ENCODE measurements around the gene FRK.

FRK gene

GRCh38 chr6:116036885-116037284, 23.8 kb downstream of the FRK start:
- Histone ChIP-seq H4K91ac (ENCODE audit: low read length) (no peak overlapping the region), H3K4me3 (ENCODE audit: insufficient read depth in 1 of 2, low read depth in 1 of 2, low read length in 2 of 2) (no peak overlapping the region), H2BK12ac (ENCODE audit: low read length in 2 of 2) (no peak overlapping the region), H3K23ac (ENCODE audit: low read length in 2 of 2) (no peak overlapping the region), H2AFZ (ENCODE audit: low read depth, low read length) (no peak overlapping the region), H3K4me2 (ENCODE audit: low read length, poor library complexity, severe bottlenecking) (no peak overlapping the region), H3K4ac (ENCODE audit: low read depth in 1 of 2, low read length in 2 of 2) (no peak overlapping the region), H3K9me3 (ENCODE audit: control insufficient read depth, low read length) (no peaks in the 10 kb centered on the region), H3K36me3 (ENCODE audit: control insufficient read depth in 1 of 2, insufficient read depth in 2 of 2, low read depth in 1 of 2, low read length in 2 of 2) (peaks cover 0 to 14% of the 10 kb centered on the region in 2 experiments), H2BK120ac (ENCODE audit: low read depth, low read length) (no peak overlapping the region), H3K4me1 (ENCODE audit: control insufficient read depth, insufficient read depth, low read depth, low read length) (peaks cover 2% of the 10 kb centered on the region), H3K18ac (ENCODE audit: low read depth in 1 of 2, low read length in 2 of 2) (no peak overlapping the region), H3K9ac (ENCODE audit: low read length) (no peak overlapping the region), H2BK5ac (ENCODE audit: low read depth, low read length, poor library complexity, severe bottlenecking) (no peak overlapping the region), H3K27me3 (ENCODE audit: control insufficient read depth in 1 of 2, insufficient read depth in 1 of 2, low read length in 2 of 2) (no peaks in the 10 kb centered on the region), H3K27ac (ENCODE audit: low read length, poor library complexity, severe bottlenecking) (no peak overlapping the region), H3K14ac (ENCODE audit: low read length in 2 of 2) (no peak overlapping the region), H2BK15ac (ENCODE audit: low read depth, poor library complexity, severe bottlenecking) (no peak overlapping the region), H2AK5ac (ENCODE audit: low read length, severe bottlenecking) (no peak overlapping the region), H3K79me1 (replicated peaks; ENCODE audit: low read length, poor library complexity, severe bottlenecking) (peaks cover 19% of the 10 kb centered on the region), H4K8ac (ENCODE audit: low read length) (no peak overlapping the region)
- DNase-seq, result no peak

- Histone ChIP-seq H2BK120ac (ENCODE audit: low read depth, low read length) (no peak overlapping the region), H2AFZ (ENCODE audit: low read depth, low read length) (no peak overlapping the region), H3K79me1 (replicated peaks; ENCODE audit: low read length, poor library complexity, severe bottlenecking) (peaks cover 13% of the 10 kb centered on the region), H3K4ac (ENCODE audit: low read depth in 1 of 2, low read length in 2 of 2) (no peak overlapping the region), H3K23ac (ENCODE audit: low read length in 2 of 2) (no peak overlapping the region), H3K9me3 (ENCODE audit: control insufficient read depth, low read length) (no peaks in the 10 kb centered on the region), H4K91ac (ENCODE audit: low read length) (no peak overlapping the region), H2AK5ac (ENCODE audit: low read length, severe bottlenecking) (no peak overlapping the region), H3K4me2 (ENCODE audit: low read length, poor library complexity, severe bottlenecking) (no peak overlapping the region), H3K14ac (ENCODE audit: low read length in 2 of 2) (no peak overlapping the region), H2BK15ac (ENCODE audit: low read depth, poor library complexity, severe bottlenecking) (no peak overlapping the region), H3K27ac (ENCODE audit: low read length, poor library complexity, severe bottlenecking) (no peak overlapping the region), H3K4me3 (ENCODE audit: insufficient read depth in 1 of 2, low read depth in 1 of 2, low read length in 2 of 2) (no peak overlapping the region), H3K18ac (ENCODE audit: low read depth in 1 of 2, low read length in 2 of 2) (no peak overlapping the region), H3K36me3 (ENCODE audit: control insufficient read depth in 1 of 2, insufficient read depth in 2 of 2, low read depth in 1 of 2, low read length in 2 of 2) (peaks cover 0 to 9% of the 10 kb centered on the region in 2 experiments), H2BK12ac (ENCODE audit: low read length in 2 of 2) (no peak overlapping the region), H3K4me1 (ENCODE audit: control insufficient read depth, insufficient read depth, low read depth, low read length) (peaks cover 2% of the 10 kb centered on the region), H3K9ac (ENCODE audit: low read length) (no peak overlapping the region), H3K27me3 (ENCODE audit: control insufficient read depth in 1 of 2, insufficient read depth in 1 of 2, low read length in 2 of 2) (no peaks in the 10 kb centered on the region), H2BK5ac (ENCODE audit: low read depth, low read length, poor library complexity, severe bottlenecking) (peak overlapping the region; percentile 38), H4K8ac (ENCODE audit: low read length) (no peak overlapping the region)
- no peak for DNase-seq
- 57% methylated on average over 1 of the region's 2 CpGs for WGBS
These were observed 24.5 kb downstream of the FRK start for GRCh38 chr6:116036075-116036773.

- H3K14ac ChIP-seq (ENCODE audit: low read length in 2 of 2), result no peak overlapping the region
- 100% methylated on average over 1 of the region's 4 CpGs for WGBS
- H2BK15ac ChIP-seq (ENCODE audit: low read depth, poor library complexity, severe bottlenecking), result no peak overlapping the region
- H3K9ac ChIP-seq (ENCODE audit: low read length), result no peak overlapping the region
- H2BK120ac ChIP-seq (ENCODE audit: low read depth, low read length), result no peak overlapping the region
- H3K4me3 ChIP-seq (ENCODE audit: insufficient read depth in 1 of 2, low read depth in 1 of 2, low read length in 2 of 2), result no peak overlapping the region
- H4K91ac ChIP-seq (ENCODE audit: low read length), result no peak overlapping the region
- no peak overlapping the region for H2AFZ ChIP-seq (ENCODE audit: low read depth, low read length)
- H4K8ac ChIP-seq (ENCODE audit: low read length), result no peak overlapping the region
- peaks cover 2% of the 10 kb centered on the region for H3K4me1 ChIP-seq (ENCODE audit: control insufficient read depth, insufficient read depth, low read depth, low read length)
- no peak overlapping the region for H3K4me2 ChIP-seq (ENCODE audit: low read length, poor library complexity, severe bottlenecking)
- H3K23ac ChIP-seq (ENCODE audit: low read length in 2 of 2), result no peak overlapping the region
- no peak overlapping the region for H3K27ac ChIP-seq (ENCODE audit: low read length, poor library complexity, severe bottlenecking)
- no peak overlapping the region for H2AK5ac ChIP-seq (ENCODE audit: low read length, severe bottlenecking)
- no peak overlapping the region for H2BK12ac ChIP-seq (ENCODE audit: low read length in 2 of 2)
- H3K36me3 ChIP-seq (ENCODE audit: control insufficient read depth in 1 of 2, insufficient read depth in 2 of 2, low read depth in 1 of 2, low read length in 2 of 2), result peaks cover 0 to 9% of the 10 kb centered on the region in 2 experiments
- H3K27me3 ChIP-seq (ENCODE audit: control insufficient read depth in 1 of 2, insufficient read depth in 1 of 2, low read length in 2 of 2), result no peaks in the 10 kb centered on the region
- no peak overlapping the region for H3K18ac ChIP-seq (ENCODE audit: low read depth in 1 of 2, low read length in 2 of 2)
- H3K4ac ChIP-seq (ENCODE audit: low read depth in 1 of 2, low read length in 2 of 2), result no peak overlapping the region
- DNase-seq, result no peak
- H3K9me3 ChIP-seq (ENCODE audit: control insufficient read depth, low read length), result no peaks in the 10 kb centered on the region
- peaks cover 14% of the 10 kb centered on the region for H3K79me1 ChIP-seq (replicated peaks; ENCODE audit: low read length, poor library complexity, severe bottlenecking)
- no peak overlapping the region for H2BK5ac ChIP-seq (ENCODE audit: low read depth, low read length, poor library complexity, severe bottlenecking)
These were observed 25.1 kb downstream of the FRK start for GRCh38 chr6:116035616-116036015.

GRCh38 chr6:116034327-116034726, 26.4 kb downstream of the FRK start:
- H3K4me3 ChIP-seq (ENCODE audit: insufficient read depth in 1 of 2, low read depth in 1 of 2, low read length in 2 of 2), result no peak overlapping the region
- no peak overlapping the region for H3K27ac ChIP-seq (ENCODE audit: low read length, poor library complexity, severe bottlenecking)
- no peak overlapping the region for H2BK12ac ChIP-seq (ENCODE audit: low read length in 2 of 2)
- no peak overlapping the region for H4K8ac ChIP-seq (ENCODE audit: low read length)
- WGBS, result 41% methylated on average over 1 of the region's 2 CpGs
- peaks cover 0 to 8% of the 10 kb centered on the region in 2 experiments for H3K36me3 ChIP-seq (ENCODE audit: control insufficient read depth in 1 of 2, insufficient read depth in 2 of 2, low read depth in 1 of 2, low read length in 2 of 2)
- no peaks in the 10 kb centered on the region for H3K27me3 ChIP-seq (ENCODE audit: control insufficient read depth in 1 of 2, insufficient read depth in 1 of 2, low read length in 2 of 2)
- H2AFZ ChIP-seq (ENCODE audit: low read depth, low read length), result no peak overlapping the region
- DNase-seq, result peak; percentile 73
- no peak overlapping the region for H2AK5ac ChIP-seq (ENCODE audit: low read length, severe bottlenecking)
- peaks cover 2% of the 10 kb centered on the region for H3K4me1 ChIP-seq (ENCODE audit: control insufficient read depth, insufficient read depth, low read depth, low read length)
- no peaks in the 10 kb centered on the region for H3K9me3 ChIP-seq (ENCODE audit: control insufficient read depth, low read length)
- peaks cover 18% of the 10 kb centered on the region for H3K79me1 ChIP-seq (replicated peaks; ENCODE audit: low read length, poor library complexity, severe bottlenecking)
- no peak overlapping the region for H3K18ac ChIP-seq (ENCODE audit: low read depth in 1 of 2, low read length in 2 of 2)
- no peak overlapping the region for H3K14ac ChIP-seq (ENCODE audit: low read length in 2 of 2)
- H2BK5ac ChIP-seq (ENCODE audit: low read depth, low read length, poor library complexity, severe bottlenecking), result no peak overlapping the region
- H4K91ac ChIP-seq (ENCODE audit: low read length), result no peak overlapping the region
- no peak overlapping the region for H2BK15ac ChIP-seq (ENCODE audit: low read depth, poor library complexity, severe bottlenecking)
- H3K4ac ChIP-seq (ENCODE audit: low read depth in 1 of 2, low read length in 2 of 2), result no peak overlapping the region
- H3K23ac ChIP-seq (ENCODE audit: low read length in 2 of 2), result no peak overlapping the region
- H2BK120ac ChIP-seq (ENCODE audit: low read depth, low read length), result no peak overlapping the region
- H3K4me2 ChIP-seq (ENCODE audit: low read length, poor library complexity, severe bottlenecking), result no peak overlapping the region
- H3K9ac ChIP-seq (ENCODE audit: low read length), result peak overlapping the region; percentile 61
